HEK293 (cell line): Measurements from ENCODE around the gene STK32C.
A peak's percentile ranks its signal among the peaks of the same experiment; 100 is the strongest.

Source experiments
- CTCF ChIA-PET: fragments of 350-600 bp; formaldehyde crosslinking; extraction: SDS; loops from one replicate; lab custom pipeline; 2021; ENCODE audit warnings: antibody characterized with exemption; lab: Yijun Ruan, JAX
- POLR2A ChIA-PET: fragments of 300-600 bp; formaldehyde crosslinking; extraction: SDS; loops from one replicate; lab custom pipeline; 2020; ENCODE audit warnings: antibody characterized with exemption, inconsistent platforms; lab: Yijun Ruan, JAX
- H3K27ac ChIP-seq: fragments of 200-500 bp; sonication (Bioruptor generic); 2 replicates; pipeline ENCODE4 v1.5.1; 2014; ENCODE audit warnings: low read depth, low read length, control low read depth, inconsistent platforms; ENCODE audit errors: extremely low read depth
- H3K36me3 ChIP-seq, 2 experiments: fragments of 200-500 bp in 1 of 2; sonication (Bioruptor generic) in 1 of 2; 1 replicate in 1 of 2; 2 replicates in 1 of 2; pipeline ENCODE4 v1.5.1; 2014 to 2017; ENCODE audit warnings: inconsistent platforms in 2 of 2, low read length in 2 of 2; ENCODE audit not compliant: control insufficient read depth in 2 of 2, insufficient read depth in 1 of 2
- H3K4me1 ChIP-seq: fragments of 200-500 bp; sonication (Bioruptor generic); 2 replicates; pipeline ENCODE4 v1.5.1; 2014; ENCODE audit warnings: mild to moderate bottlenecking, low read length, inconsistent platforms; ENCODE audit not compliant: control insufficient read depth, insufficient read depth
- H3K4me3 ChIP-seq: 2 replicates; pipeline ENCODE4 v1.5.1; 2011; ENCODE audit warnings: low read depth, mild to moderate bottlenecking, control low read depth, low read length, moderate library complexity
- H3K9me3 ChIP-seq: fragments of 200-500 bp; sonication (Bioruptor generic); 2 replicates; pipeline ENCODE4 v1.5.1; 2014; ENCODE audit warnings: low read depth, low read length, inconsistent platforms; ENCODE audit not compliant: control insufficient read depth, insufficient read depth
- KLF1 ChIP-seq: fragments of 450-650 bp; formaldehyde crosslinking; IDR thresholded peaks from 2 replicates; pipeline ENCODE4 v1.5.1; 2016; ENCODE audit warnings: missing biosample characterization, missing genetic modification characterization
- KLF10 ChIP-seq: fragments of 450-650 bp; IDR thresholded peaks from 2 replicates; pipeline ENCODE4 v1.5.1; 2018; ENCODE audit warnings: missing biosample characterization, mild to moderate bottlenecking, missing genetic modification characterization
- KLF7 ChIP-seq: fragments of 450-650 bp; formaldehyde crosslinking; IDR thresholded peaks from 2 replicates; pipeline ENCODE4 v1.5.1; 2016; ENCODE audit warnings: missing biosample characterization, missing genetic modification characterization, borderline replicate concordance
- OSR2 ChIP-seq: fragments of 450-650 bp; formaldehyde crosslinking; IDR thresholded peaks from 2 replicates; pipeline ENCODE4 v1.5.1; 2016; ENCODE audit warnings: missing biosample characterization, missing genetic modification characterization
- PRDM10 ChIP-seq: fragments of 450-650 bp; formaldehyde crosslinking; IDR thresholded peaks from 2 replicates; pipeline ENCODE4 v1.5.1; 2016; ENCODE audit warnings: missing biosample characterization, missing genetic modification characterization
- SP2 ChIP-seq: fragments of 450-650 bp; formaldehyde crosslinking; IDR thresholded peaks from 2 replicates; pipeline ENCODE4 v1.5.1; 2016; ENCODE audit warnings: missing biosample characterization, missing genetic modification characterization
- SP3 ChIP-seq: fragments of 450-650 bp; formaldehyde crosslinking; IDR thresholded peaks from 2 replicates; pipeline ENCODE4 v1.5.1; 2016; ENCODE audit warnings: missing biosample characterization, missing genetic modification characterization
- ZEB2 ChIP-seq: fragments of 450-650 bp; formaldehyde crosslinking; IDR thresholded peaks from 2 replicates; pipeline ENCODE4 v1.5.1; 2016; ENCODE audit warnings: missing biosample characterization, missing genetic modification characterization
- ZFP37 ChIP-seq: fragments of 450-650 bp; formaldehyde crosslinking; IDR thresholded peaks from 2 replicates; pipeline ENCODE4 v1.5.1; 2016; ENCODE audit warnings: missing biosample characterization, missing genetic modification characterization
- ZNF114 ChIP-seq: fragments of 450-650 bp; formaldehyde crosslinking; IDR thresholded peaks from 2 replicates; pipeline ENCODE4 v1.5.0; 2017; ENCODE audit warnings: missing biosample characterization, missing genetic modification characterization
- ZNF221 ChIP-seq: fragments of 450-650 bp; formaldehyde crosslinking; IDR thresholded peaks from 2 replicates; pipeline ENCODE4 v1.5.1; 2017; ENCODE audit warnings: missing biosample characterization, missing genetic modification characterization, borderline replicate concordance
- ZNF248 ChIP-seq: fragments of 450-650 bp; formaldehyde crosslinking; IDR thresholded peaks from 2 replicates; pipeline ENCODE4 v1.5.1; 2017; ENCODE audit warnings: missing biosample characterization, missing genetic modification characterization
- ZNF26 ChIP-seq: fragments of 450-650 bp; formaldehyde crosslinking; IDR thresholded peaks from 2 replicates; pipeline ENCODE4 v1.5.1; 2016; ENCODE audit warnings: missing biosample characterization, missing genetic modification characterization
- ZNF362 ChIP-seq: fragments of 450-650 bp; formaldehyde crosslinking; IDR thresholded peaks from 2 replicates; pipeline ENCODE4 v1.5.1; 2016; ENCODE audit warnings: missing biosample characterization, missing genetic modification characterization
- ZNF585B ChIP-seq: fragments of 450-650 bp; formaldehyde crosslinking; IDR thresholded peaks from 2 replicates; pipeline ENCODE4 v1.5.1; 2016; ENCODE audit warnings: missing biosample characterization, missing genetic modification characterization
- ZNF704 ChIP-seq: fragments of 450-650 bp; formaldehyde crosslinking; IDR thresholded peaks from 2 replicates; pipeline ENCODE4 v1.5.1; 2016; ENCODE audit warnings: missing biosample characterization, missing genetic modification characterization
- ZNF768 ChIP-seq: fragments of 450-650 bp; formaldehyde crosslinking; IDR thresholded peaks from 2 replicates; pipeline ENCODE4 v1.5.1; 2018; ENCODE audit warnings: missing biosample characterization, mild to moderate bottlenecking, missing genetic modification characterization
- ZNF776 ChIP-seq: fragments of 450-650 bp; formaldehyde crosslinking; IDR thresholded peaks from 2 replicates; pipeline ENCODE4 v1.5.0; 2017; ENCODE audit warnings: missing biosample characterization, missing genetic modification characterization, borderline replicate concordance
- ZSCAN16 ChIP-seq: fragments of 450-650 bp; formaldehyde crosslinking; IDR thresholded peaks from 2 replicates; pipeline ENCODE4 v1.5.1; 2016; ENCODE audit warnings: missing biosample characterization, missing genetic modification characterization
- ZSCAN18 ChIP-seq: fragments of 450-650 bp; formaldehyde crosslinking; IDR thresholded peaks from 2 replicates; pipeline ENCODE4 v1.5.1; 2016; ENCODE audit warnings: missing biosample characterization, missing genetic modification characterization
- TF ChIP-seq, protein P1 (sequence below): fragments of 450-650 bp; formaldehyde crosslinking; IDR thresholded peaks from 2 replicates; pipeline ENCODE4 v1.5.1; 2017; ENCODE audit warnings: missing biosample characterization, mild to moderate bottlenecking, missing genetic modification characterization, moderate library complexity
- TF ChIP-seq, protein P2 (sequence below): fragments of 450-650 bp; formaldehyde crosslinking; IDR thresholded peaks from 2 replicates; pipeline ENCODE4 v1.5.1; 2016; ENCODE audit warnings: missing biosample characterization, missing genetic modification characterization

Gene STK32C

GRCh38 chr10:132330486-132330833 lies 22.7 kb upstream of the STK32C start:
- H3K4me1 ChIP-seq: peaks cover 13% of the 10 kb centered on the region
- TF ChIP-seq KLF10 (tag by site-specific recombination) (0 out of 2 replicates have a peak, but pooled peaks have one; percentile 5), ZNF362 (peak; percentile 94), KLF7 (tag by site-specific recombination) (no peak), ZSCAN18 (tag by site-specific recombination) (no peak), KLF1 (tag by site-specific recombination) (peak; percentile 31; the same call in 1 of the 2 replicates), SP3 (tag by site-specific recombination) (no peak)
- ChIA-PET CTCF (no interaction called here), POLR2A (interaction anchor here (1.2 to 2.0 kb wide), 2 partner anchors 23 to 27 kb away, joined by 3 to 7 read pairs; partner anchors contain the start of gene STK32C)
- no peaks in the 10 kb centered on the region for H3K9me3 ChIP-seq
- H3K36me3 ChIP-seq: peaks cover 0 to 8% of the 10 kb centered on the region in 2 experiments; a peak in 1 of 3 replicates
- peak overlapping the region; percentile 38 for H3K4me3 ChIP-seq
- peak overlapping the region; percentile 50 for H3K27ac ChIP-seq

DNA sequence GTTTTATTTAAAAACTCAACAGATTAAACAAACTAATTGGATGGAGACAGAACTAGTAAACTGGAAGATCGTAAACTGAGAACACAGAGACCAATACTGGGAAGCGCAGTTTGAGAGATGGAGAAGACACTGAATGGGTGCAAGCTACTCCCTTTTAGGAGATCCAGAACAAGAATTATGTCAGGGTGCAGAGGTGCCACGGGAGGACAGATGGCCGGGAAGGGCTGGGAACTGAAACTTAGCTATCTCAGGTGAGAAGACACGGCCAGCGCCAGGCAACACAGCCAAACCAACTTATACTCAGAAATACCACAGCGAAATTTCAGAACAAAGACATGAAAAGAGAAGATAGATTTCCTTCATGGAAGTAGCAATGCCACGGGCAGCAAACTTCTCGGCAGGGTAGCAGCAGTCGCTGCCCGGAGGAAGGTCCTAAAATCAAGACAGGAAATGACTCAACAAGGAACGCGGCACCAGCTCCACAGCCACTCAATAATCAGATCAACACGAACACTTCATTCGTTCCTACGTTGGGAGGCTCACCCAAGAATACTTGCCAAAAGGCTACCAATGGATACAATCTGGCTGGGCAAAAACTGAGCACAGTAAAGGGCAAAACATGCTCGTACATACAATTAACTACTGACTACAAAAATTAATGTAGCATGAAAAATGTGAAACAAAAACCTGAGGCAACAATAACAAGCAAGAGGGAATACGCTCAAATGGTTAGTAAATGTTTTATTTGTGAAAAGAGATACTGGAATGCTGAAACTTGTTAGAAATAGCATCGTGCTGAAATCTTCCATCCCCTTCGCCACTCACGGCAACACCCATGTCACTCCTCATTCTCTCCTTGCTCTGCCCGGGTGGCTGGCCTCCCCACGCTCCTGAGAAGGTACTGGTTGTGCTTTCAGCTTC lies 22.1 kb upstream of the STK32C start:
- peaks cover 0 to 8% of the 10 kb centered on the region in 2 experiments; a peak in 1 of 3 replicates for H3K36me3 ChIP-seq
- POLR2A ChIA-PET: interaction anchor here (2.0 kb wide), 1 partner anchor 22 kb away, joined by 7 read pairs; the partner anchor contains the start of gene STK32C
- H3K9me3 ChIP-seq: no peaks in the 10 kb centered on the region
- peaks cover 11% of the 10 kb centered on the region for H3K4me1 ChIP-seq
- H3K27ac ChIP-seq: peak overlapping the region; percentile 50
- peak overlapping the region; percentile 38 for H3K4me3 ChIP-seq
- CTCF ChIA-PET: no interaction called here
- TF ChIP-seq ZNF26 (tag by site-specific recombination) (no peak), ZNF704 (tag by site-specific recombination) (no peak), SP2 (peak; percentile 52), ZNF221 (no peak), ZSCAN16 (tag by site-specific recombination) (peak; percentile 49; the same call in 1 of the 2 replicates), ZNF776 (tag by site-specific recombination) (no peak), PRDM10 (tag by site-specific recombination) (peak; percentile 54), ZNF114 (tag by site-specific recombination) (no peak), ZNF768 (tag by site-specific recombination) (no peak), ZEB2 (tag by site-specific recombination) (peak; percentile 79), OSR2 (tag by site-specific recombination) (peak; percentile 89), ZNF248 (tag by site-specific recombination) (no peak), ZFP37 (tag by site-specific recombination) (no peak), ZNF585B (tag by site-specific recombination) (no peak)
- TF ChIP-seq, protein P1, sequence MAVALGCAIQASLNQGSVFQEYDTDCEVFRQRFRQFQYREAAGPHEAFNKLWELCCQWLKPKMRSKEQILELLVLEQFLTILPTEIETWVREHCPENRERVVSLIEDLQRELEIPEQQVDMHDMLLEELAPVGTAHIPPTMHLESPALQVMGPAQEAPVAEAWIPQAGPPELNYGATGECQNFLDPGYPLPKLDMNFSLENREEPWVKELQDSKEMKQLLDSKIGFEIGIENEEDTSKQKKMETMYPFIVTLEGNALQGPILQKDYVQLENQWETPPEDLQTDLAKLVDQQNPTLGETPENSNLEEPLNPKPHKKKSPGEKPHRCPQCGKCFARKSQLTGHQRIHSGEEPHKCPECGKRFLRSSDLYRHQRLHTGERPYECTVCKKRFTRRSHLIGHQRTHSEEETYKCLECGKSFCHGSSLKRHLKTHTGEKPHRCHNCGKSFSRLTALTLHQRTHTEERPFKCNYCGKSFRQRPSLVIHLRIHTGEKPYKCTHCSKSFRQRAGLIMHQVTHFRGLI: peak; percentile 50
- TF ChIP-seq, protein P2, sequence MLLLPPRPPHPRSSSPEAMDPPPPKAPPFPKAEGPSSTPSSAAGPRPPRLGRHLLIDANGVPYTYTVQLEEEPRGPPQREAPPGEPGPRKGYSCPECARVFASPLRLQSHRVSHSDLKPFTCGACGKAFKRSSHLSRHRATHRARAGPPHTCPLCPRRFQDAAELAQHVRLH (tag by site-specific recombination): 0 out of 2 replicates have a peak, but pooled peaks have one; percentile 10
